Lung (tissue), 12 donors: ENCODE measurements around the gene MLEC. TPM values are rescaled to one million over a fixed set of nuclear protein-coding genes. Genes with fewer than 3 reads are reported as not detected.

Experiments
- ATAC-seq: fragments of 200-7000 bp; cut with Tn5 transposase; one replicate; pipeline ENCODE4 v1.9.1; 2020; ENCODE audit warnings: moderate number of reproducible peaks; ENCODE audit not compliant: insufficient read depth, low FRiP score
- DNase-seq, 3 donors: peaks; one replicate each; pipeline ENCODE4 v3.0.0-alpha.2; 2013 to 2017
- H3K27ac ChIP-seq, 2 donors: one replicate each; pipeline ENCODE4 v1.5.1; 2013; ENCODE audit warnings: mild to moderate bottlenecking in 2 of 2, moderate library complexity in 2 of 2, control low read depth in 1 of 2, inconsistent platforms in 1 of 2, low read depth in 1 of 2, low read length in 1 of 2
- H3K27me3 ChIP-seq, 3 donors: one replicate each; pipeline ENCODE4 v1.5.1; 2013; ENCODE audit warnings: low read length in 2 of 3; ENCODE audit not compliant: control insufficient read depth in 3 of 3, insufficient read depth in 3 of 3
- H3K36me3 ChIP-seq, 4 donors: one replicate each; pipeline ENCODE4 v1.5.1; 2013; ENCODE audit warnings: low read length in 4 of 4, mild to moderate bottlenecking in 1 of 4, moderate library complexity in 1 of 4; ENCODE audit not compliant: control insufficient read depth in 4 of 4, insufficient read depth in 4 of 4
- H3K4me1 ChIP-seq, 5 donors: one replicate each; pipeline ENCODE4 v1.5.1; 2013; ENCODE audit warnings: low read length in 5 of 5, mild to moderate bottlenecking in 2 of 5, moderate library complexity in 1 of 5; ENCODE audit not compliant: control insufficient read depth in 5 of 5, insufficient read depth in 5 of 5
- H3K4me3 ChIP-seq: one replicate; pipeline ENCODE4 v1.5.1; 2013; ENCODE audit warnings: mild to moderate bottlenecking, control low read depth, moderate library complexity
- H3K9ac ChIP-seq, 2 donors: one replicate each; pipeline ENCODE4 v1.5.1; 2013; ENCODE audit warnings: low read length in 2 of 2, control low read depth in 1 of 2; ENCODE audit not compliant: insufficient read depth in 1 of 2
- H3K9me3 ChIP-seq, 4 donors: one replicate each; pipeline ENCODE4 v1.5.1; 2013; ENCODE audit warnings: low read length in 3 of 4, mild to moderate bottlenecking in 1 of 4, moderate library complexity in 1 of 4; ENCODE audit not compliant: control insufficient read depth in 4 of 4, insufficient read depth in 3 of 4
- WGBS, 2 donors: extraction: QIAGEN DNeasy Blood & Tissue Kit; methylation state at CpG; one replicate each; pipeline ENCODE4 v1.1.7; 2013; 5-methylcytosine and 5-hydroxymethylcytosine counted together
- polyA plus RNA-seq, 2 donors: library from polyadenylated mRNA; stranded (reverse); fragments of 200-250 nt; gene quantifications; one replicate each; pipeline ENCODE4 v1.2.1, GENCODE V29; 2013
- total RNA-seq, 2 donors: library from RNA; depleted of rRNA in 1 of 2; stranded (reverse); fragments of >200 nt in 1 of 2; gene quantifications; one replicate each; pipeline ENCODE4 v1.2.1, GENCODE V29; 2014 to 2021
- TF ChIP-seq, protein P1 (sequence below): IDR thresholded peaks from 2 replicates; pipeline ENCODE4 v1.5.1; 2012; ENCODE audit warnings: mild to moderate bottlenecking; ENCODE audit errors: control extremely low read depth, extremely low read depth
- donor health status: control.
- donor health status: control.
- donor health status: Bipolar disorder and iron deficiency.
- donor health status: healthy.
- donor health status: DM: yes; HTN: yes; CAD: no.

Gene MLEC
- total and polyA plus RNA-seq, 4 donors: 34.1 to 161 (median 53.7) TPM

DNA sequence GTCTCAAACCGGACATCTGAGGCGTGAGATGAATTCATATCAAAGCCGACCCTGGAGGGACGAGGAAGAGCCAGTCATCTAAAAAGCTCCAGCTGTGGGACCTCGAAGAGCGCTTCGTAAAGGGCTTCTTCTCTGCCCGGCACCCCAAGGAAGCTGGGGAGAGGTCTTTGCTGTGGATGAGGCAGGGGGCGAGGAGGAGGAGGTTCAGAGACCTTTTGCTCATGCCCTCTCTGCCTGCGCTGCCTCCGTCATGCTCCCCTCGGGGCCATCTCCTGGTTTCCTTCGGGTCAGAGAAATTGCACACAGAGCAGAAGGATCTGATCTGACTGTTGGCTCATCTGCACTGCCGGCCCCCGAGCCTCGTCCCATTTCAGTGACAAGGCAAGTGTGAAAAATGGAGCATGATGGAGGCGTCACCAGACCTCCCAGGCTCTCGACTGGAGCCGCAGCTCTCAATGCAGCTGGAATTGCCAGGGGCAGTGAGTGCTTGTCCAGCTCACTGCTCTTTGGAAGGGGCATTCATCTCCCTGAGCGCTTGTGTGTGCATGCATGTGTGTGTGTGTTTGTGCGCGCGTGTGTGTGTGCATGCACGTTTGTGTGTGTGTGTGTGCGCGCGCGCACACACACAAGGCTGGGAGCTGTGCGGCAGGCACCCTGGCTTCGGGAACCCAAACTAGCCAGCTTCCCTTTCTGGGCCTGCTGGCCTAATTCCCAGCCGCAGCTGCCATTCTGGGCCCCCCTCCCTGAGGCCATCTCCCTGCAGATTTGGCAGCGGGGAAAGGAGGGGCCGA is 37.3 kb upstream of the MLEC start:
- Histone ChIP-seq H3K27me3 (peaks cover 3 to 37% (median 7%) of the 10 kb centered on the region in 3 donors), H3K4me1 (peaks cover 0 to 24% (median 0%) of the 10 kb centered on the region in 5 donors), H3K4me3 (no peak overlapping the region), H3K9ac (no peak overlapping the region), H3K9me3 (no peaks in the 10 kb centered on the region), H3K27ac (no peak overlapping the region), H3K36me3 (no peaks in the 10 kb centered on the region)
- TF ChIP-seq, protein P1, sequence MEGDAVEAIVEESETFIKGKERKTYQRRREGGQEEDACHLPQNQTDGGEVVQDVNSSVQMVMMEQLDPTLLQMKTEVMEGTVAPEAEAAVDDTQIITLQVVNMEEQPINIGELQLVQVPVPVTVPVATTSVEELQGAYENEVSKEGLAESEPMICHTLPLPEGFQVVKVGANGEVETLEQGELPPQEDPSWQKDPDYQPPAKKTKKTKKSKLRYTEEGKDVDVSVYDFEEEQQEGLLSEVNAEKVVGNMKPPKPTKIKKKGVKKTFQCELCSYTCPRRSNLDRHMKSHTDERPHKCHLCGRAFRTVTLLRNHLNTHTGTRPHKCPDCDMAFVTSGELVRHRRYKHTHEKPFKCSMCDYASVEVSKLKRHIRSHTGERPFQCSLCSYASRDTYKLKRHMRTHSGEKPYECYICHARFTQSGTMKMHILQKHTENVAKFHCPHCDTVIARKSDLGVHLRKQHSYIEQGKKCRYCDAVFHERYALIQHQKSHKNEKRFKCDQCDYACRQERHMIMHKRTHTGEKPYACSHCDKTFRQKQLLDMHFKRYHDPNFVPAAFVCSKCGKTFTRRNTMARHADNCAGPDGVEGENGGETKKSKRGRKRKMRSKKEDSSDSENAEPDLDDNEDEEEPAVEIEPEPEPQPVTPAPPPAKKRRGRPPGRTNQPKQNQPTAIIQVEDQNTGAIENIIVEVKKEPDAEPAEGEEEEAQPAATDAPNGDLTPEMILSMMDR: no peak
- DNase-seq (peak; percentile 68 to 77 (median 77)), ATAC-seq (no peak)
- 9 to 13% methylated on average over 30 to 33 of the region's 33 CpGs for WGBS, 2 donors

DNA sequence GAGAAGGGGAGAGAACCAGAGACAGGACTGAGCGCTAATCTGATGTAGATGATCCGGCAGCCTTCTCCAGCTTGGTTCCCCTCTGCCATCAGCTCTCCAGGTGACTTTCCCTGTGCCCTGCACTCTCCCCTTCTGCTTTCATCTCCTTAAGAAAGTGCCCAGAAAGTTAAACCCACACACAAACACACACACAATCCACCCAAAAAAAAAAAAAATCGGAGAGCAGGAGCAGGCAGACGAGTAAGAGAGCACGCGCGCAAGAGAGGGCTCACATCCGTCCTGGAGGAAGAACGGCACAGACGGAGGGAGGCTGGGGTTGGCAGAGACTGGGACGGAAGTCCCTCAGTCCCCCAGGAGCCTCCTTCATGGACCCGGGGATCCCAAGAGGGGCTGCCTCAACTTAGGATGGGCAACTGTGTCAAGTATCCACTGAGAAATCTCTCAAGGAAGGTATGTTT is 36.7 kb upstream of the MLEC start:
- Histone ChIP-seq H3K27ac (no peak overlapping the region), H3K36me3 (no peaks in the 10 kb centered on the region), H3K4me1 (peaks cover 0 to 24% (median 0%) of the 10 kb centered on the region in 5 donors), H3K9me3 (no peaks in the 10 kb centered on the region), H3K9ac (no peak overlapping the region), H3K4me3 (no peak overlapping the region), H3K27me3 (peaks cover 0 to 37% (median 4%) of the 10 kb centered on the region in 3 donors)
- ATAC-seq (no peak), DNase-seq (no peak)
- TF ChIP-seq, protein P1: no peak
- WGBS, 2 donors: 56 to 64% methylated on average over 12 of the region's 12 CpGs

DNA sequence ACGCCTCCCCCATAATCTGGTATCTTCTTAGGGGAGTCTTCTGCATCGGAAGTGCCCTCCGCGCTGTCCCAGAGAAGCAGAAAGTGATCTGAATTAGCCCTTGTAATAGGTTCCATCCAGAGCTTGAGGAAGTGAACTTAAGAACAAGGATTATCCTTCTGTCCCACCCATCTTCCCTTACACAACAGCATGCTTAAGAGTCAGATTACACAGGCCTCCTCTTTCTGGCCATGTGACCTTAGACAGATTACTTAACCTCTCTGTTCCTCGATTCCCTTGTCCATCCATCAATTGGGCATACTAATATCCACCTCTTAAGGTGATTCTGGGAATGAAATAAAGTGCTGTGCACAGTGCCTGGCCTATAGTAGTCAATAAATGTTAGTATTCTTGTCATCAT is 35.1 kb upstream of the MLEC start:
- Histone ChIP-seq H3K36me3 (no peaks in the 10 kb centered on the region), H3K9ac (no peak overlapping the region), H3K27me3 (peaks cover 0 to 30% (median 0%) of the 10 kb centered on the region in 3 donors), H3K27ac (no peak overlapping the region), H3K9me3 (no peaks in the 10 kb centered on the region), H3K4me1 (peaks cover 0 to 24% (median 0%) of the 10 kb centered on the region in 5 donors), H3K4me3 (no peak overlapping the region)
- ATAC-seq (no peak), DNase-seq (peak in 1 of 3 donors; percentile 31)
- 71 to 73% methylated on average over 5 of the region's 5 CpGs for WGBS, 2 donors
- TF ChIP-seq, protein P1: no peak
